Neural cell (in vitro differentiated cells): ENCODE data around the gene IRF4. TPM values are rescaled to one million over a fixed set of nuclear protein-coding genes. Genes with fewer than 3 reads are reported as not detected.

Source experiments
- H2AFZ ChIP-seq: fragments of 200-600, 300-800 bp; sonication (generic), shearing (Covaris generic); 2 replicates; pipeline ENCODE4 v1.6.0; 2014; ENCODE audit warnings: low read depth, mild to moderate bottlenecking, antibody characterized with exemption, low read length, moderate library complexity
- H3F3A ChIP-seq: fragments of 200-600 bp; shearing (Covaris generic); 2 replicates; pipeline ENCODE4 v1.6.1; 2016; ENCODE audit warnings: mild to moderate bottlenecking, moderate library complexity, mixed read lengths, antibody characterized with exemption, low read length; ENCODE audit not compliant: insufficient read depth, poor library complexity, severe bottlenecking
- H3K27ac ChIP-seq: fragments of 200-600, 300-800 bp; sonication (generic), shearing (Covaris generic); 2 replicates; pipeline ENCODE4 v1.5.1; 2014; ENCODE audit warnings: mild to moderate bottlenecking, low read length, moderate library complexity
- H3K27me3 ChIP-seq: fragments of 300-800, 200-600 bp; sonication (generic), shearing (Covaris generic); 2 replicates; pipeline ENCODE4 v1.6.0; 2014; ENCODE audit warnings: mild to moderate bottlenecking, low read depth, low read length, moderate library complexity; ENCODE audit not compliant: insufficient read depth
- H3K36me3 ChIP-seq: fragments of 300-800, 200-600 bp; sonication (generic), shearing (Covaris generic); 2 replicates; pipeline ENCODE4 v1.5.1; 2014; ENCODE audit warnings: mild to moderate bottlenecking, antibody characterized with exemption, low read length, moderate library complexity; ENCODE audit not compliant: insufficient read depth
- H3K4me2 ChIP-seq: fragments of 300-800, 200-600 bp; sonication (generic), shearing (Covaris generic); 2 replicates; pipeline ENCODE4 v1.6.0; 2014; ENCODE audit warnings: mild to moderate bottlenecking, low read length
- H3K4me3 ChIP-seq: fragments of 300-800, 200-600 bp; sonication (generic), shearing (Covaris generic); 2 replicates; pipeline ENCODE4 v1.5.1; 2014; ENCODE audit warnings: mild to moderate bottlenecking, low read length, moderate library complexity
- H3K79me2 ChIP-seq: fragments of 200-600 bp; shearing (Covaris generic); replicated peaks from 2 replicates; pipeline ENCODE4 v1.6.0; 2014; ENCODE audit warnings: mild to moderate bottlenecking, low read length, moderate library complexity; ENCODE audit not compliant: insufficient read depth
- H3K9ac ChIP-seq: fragments of 300-800, 200-600 bp; sonication (generic), shearing (Covaris generic); 2 replicates; pipeline ENCODE4 v1.6.1; 2016; ENCODE audit warnings: mild to moderate bottlenecking, low read length, mixed read lengths
- H3K9me2 ChIP-seq: fragments of 200-600 bp; shearing (Covaris generic); 2 replicates; pipeline ENCODE4 v1.6.1; 2016; ENCODE audit warnings: mild to moderate bottlenecking, low read length, mixed read lengths; ENCODE audit not compliant: insufficient read depth
- H3K9me3 ChIP-seq: fragments of 200-600, 300-800 bp; sonication (generic), shearing (Covaris generic); 2 replicates; pipeline ENCODE4 v1.6.1; 2016; ENCODE audit warnings: mild to moderate bottlenecking, mixed run types, low read length, moderate library complexity, mixed read lengths
- H4K20me1 ChIP-seq: fragments of 200-600 bp; shearing (Covaris generic); 2 replicates; pipeline ENCODE4 v1.6.1; 2016; ENCODE audit warnings: mild to moderate bottlenecking, mixed run types; ENCODE audit not compliant: insufficient read depth
- CTCF ChIP-seq: fragments of 450-650 bp; IDR thresholded peaks from 2 replicates; pipeline ENCODE4 v1.5.1; 2014; ENCODE audit warnings: antibody characterized with exemption, mild to moderate bottlenecking, moderate library complexity; ENCODE audit not compliant: poor library complexity, severe bottlenecking
- EP300 ChIP-seq: fragments of 450-650 bp; conservative IDR thresholded peaks from 2 replicates; pipeline ENCODE4 v1.6.1; 2014; ENCODE audit warnings: antibody characterized with exemption, mild to moderate bottlenecking, moderate library complexity; ENCODE audit not compliant: poor library complexity, severe bottlenecking
- POLR2AphosphoS5 ChIP-seq: IDR thresholded peaks from 2 replicates; pipeline ENCODE4 v1.6.1; 2012
- RAD21 ChIP-seq: fragments of 450-650 bp; conservative IDR thresholded peaks from 2 replicates; pipeline ENCODE4 v1.6.1; 2014; ENCODE audit warnings: antibody characterized with exemption, mild to moderate bottlenecking, moderate library complexity
- SMC3 ChIP-seq: fragments of 450-650 bp; conservative IDR thresholded peaks from 2 replicates; pipeline ENCODE4 v1.6.1; 2014; ENCODE audit warnings: antibody characterized with exemption, mild to moderate bottlenecking, moderate library complexity; ENCODE audit not compliant: poor library complexity
- TAF1 ChIP-seq: IDR thresholded peaks from 2 replicates; pipeline ENCODE4 v1.6.1; 2012; ENCODE audit warnings: low read depth
- polyA plus RNA-seq: library from polyadenylated mRNA; depleted of rRNA; stranded (reverse); fragments of >200 nt; gene quantifications from 2 replicates; pipeline ENCODE4 v1.2.3, GENCODE V29; 2014
- TF ChIP-seq, protein P1 (sequence below): IDR thresholded peaks from 2 replicates; pipeline ENCODE4 v1.6.1; 2012; ENCODE audit warnings: borderline replicate concordance

IRF4 gene
- polyA plus RNA-seq, 1 donor from 2014 or later: 0.05 TPM

GRCh38 chr6:367891-368630 lies 23.5 kb upstream of the IRF4 start:
- no peaks in the 10 kb centered on the region for H4K20me1 ChIP-seq
- H3K36me3 ChIP-seq: no peaks in the 10 kb centered on the region
- no peaks in the 10 kb centered on the region for H3K9me2 ChIP-seq
- H3K27ac ChIP-seq: no peak overlapping the region
- TF ChIP-seq TAF1 (no peak), RAD21 (no peak), SMC3 (no peak), POLR2AphosphoS5 (no peak), CTCF (no peak), EP300 (no peak)
- TF ChIP-seq, protein P1, sequence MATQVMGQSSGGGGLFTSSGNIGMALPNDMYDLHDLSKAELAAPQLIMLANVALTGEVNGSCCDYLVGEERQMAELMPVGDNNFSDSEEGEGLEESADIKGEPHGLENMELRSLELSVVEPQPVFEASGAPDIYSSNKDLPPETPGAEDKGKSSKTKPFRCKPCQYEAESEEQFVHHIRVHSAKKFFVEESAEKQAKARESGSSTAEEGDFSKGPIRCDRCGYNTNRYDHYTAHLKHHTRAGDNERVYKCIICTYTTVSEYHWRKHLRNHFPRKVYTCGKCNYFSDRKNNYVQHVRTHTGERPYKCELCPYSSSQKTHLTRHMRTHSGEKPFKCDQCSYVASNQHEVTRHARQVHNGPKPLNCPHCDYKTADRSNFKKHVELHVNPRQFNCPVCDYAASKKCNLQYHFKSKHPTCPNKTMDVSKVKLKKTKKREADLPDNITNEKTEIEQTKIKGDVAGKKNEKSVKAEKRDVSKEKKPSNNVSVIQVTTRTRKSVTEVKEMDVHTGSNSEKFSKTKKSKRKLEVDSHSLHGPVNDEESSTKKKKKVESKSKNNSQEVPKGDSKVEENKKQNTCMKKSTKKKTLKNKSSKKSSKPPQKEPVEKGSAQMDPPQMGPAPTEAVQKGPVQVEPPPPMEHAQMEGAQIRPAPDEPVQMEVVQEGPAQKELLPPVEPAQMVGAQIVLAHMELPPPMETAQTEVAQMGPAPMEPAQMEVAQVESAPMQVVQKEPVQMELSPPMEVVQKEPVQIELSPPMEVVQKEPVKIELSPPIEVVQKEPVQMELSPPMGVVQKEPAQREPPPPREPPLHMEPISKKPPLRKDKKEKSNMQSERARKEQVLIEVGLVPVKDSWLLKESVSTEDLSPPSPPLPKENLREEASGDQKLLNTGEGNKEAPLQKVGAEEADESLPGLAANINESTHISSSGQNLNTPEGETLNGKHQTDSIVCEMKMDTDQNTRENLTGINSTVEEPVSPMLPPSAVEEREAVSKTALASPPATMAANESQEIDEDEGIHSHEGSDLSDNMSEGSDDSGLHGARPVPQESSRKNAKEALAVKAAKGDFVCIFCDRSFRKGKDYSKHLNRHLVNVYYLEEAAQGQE: no peak
- H3K9me3 ChIP-seq: peaks cover 15% of the 10 kb centered on the region
- H3F3A ChIP-seq: no peaks in the 10 kb centered on the region
- no peak overlapping the region for H3K4me3 ChIP-seq
- H3K27me3 ChIP-seq: no peaks in the 10 kb centered on the region
- H2AFZ ChIP-seq: no peak overlapping the region
- no peak overlapping the region for H3K4me2 ChIP-seq
- H3K9ac ChIP-seq: no peak overlapping the region
- H3K79me2 ChIP-seq: no peaks in the 10 kb centered on the region

GRCh38 chr6:369559-370431 lies 21.8 kb upstream of the IRF4 start:
- Histone ChIP-seq H4K20me1 (no peaks in the 10 kb centered on the region), H3K79me2 (no peaks in the 10 kb centered on the region), H3K9ac (no peak overlapping the region), H3K9me3 (peaks cover 8% of the 10 kb centered on the region), H2AFZ (no peak overlapping the region), H3K27ac (no peak overlapping the region), H3K4me3 (no peak overlapping the region), H3F3A (no peaks in the 10 kb centered on the region), H3K36me3 (no peaks in the 10 kb centered on the region), H3K4me2 (no peak overlapping the region), H3K9me2 (no peaks in the 10 kb centered on the region), H3K27me3 (no peaks in the 10 kb centered on the region)
- TF ChIP-seq SMC3 (no peak), RAD21 (no peak)
